Activated CD4-positive, alpha-beta T cell treated with anti-CD3 and anti-CD28 coated beads, Interleukin-2, amount 10 ng/mL, durations not matched to agents 24 days and 14 days (primary cell): ENCODE results near the gene UBE2G2. TPM values are rescaled to one million over a fixed set of nuclear protein-coding genes. Genes with fewer than 3 reads are reported as not detected.

Source experiments
- DNase-seq: peaks from one replicate; pipeline ENCODE4 v3.0.0; 2022
- H3K27ac Mint-ChIP-seq: one replicate; pipeline ENCODE4 v1.8.0; 2022; ENCODE audit warnings: mild to moderate bottlenecking, mixed read lengths
- H3K27me3 Mint-ChIP-seq: one replicate; pipeline ENCODE4 v1.8.0; 2022; ENCODE audit warnings: mixed read lengths
- H3K36me3 Mint-ChIP-seq: one replicate; pipeline ENCODE4 v1.8.0; 2022; ENCODE audit warnings: low read depth, mild to moderate bottlenecking, mixed read lengths
- H3K4me1 Mint-ChIP-seq: one replicate; pipeline ENCODE4 v1.8.0; 2021; ENCODE audit warnings: mixed read lengths
- H3K4me3 Mint-ChIP-seq: one replicate; pipeline ENCODE4 v1.8.0; 2022; ENCODE audit warnings: mild to moderate bottlenecking, moderate library complexity, mixed read lengths
- H3K9me3 Mint-ChIP-seq: one replicate; pipeline ENCODE4 v1.8.0; 2021; ENCODE audit warnings: mixed read lengths
- intact Hi-C: fragments of 100-400 bp; cut with micrococcal nuclease; formaldehyde crosslinking; loops from one replicate; pipeline ENCODE4 v1.15.1; 2023
- total RNA-seq: library from RNA; stranded (reverse); gene quantifications from 2 replicates; pipeline ENCODE4 v1.2.3, GENCODE V29; 2022

Gene UBE2G2
- total RNA-seq, 1 donor from 2014 or later, result 148 TPM

DNA sequence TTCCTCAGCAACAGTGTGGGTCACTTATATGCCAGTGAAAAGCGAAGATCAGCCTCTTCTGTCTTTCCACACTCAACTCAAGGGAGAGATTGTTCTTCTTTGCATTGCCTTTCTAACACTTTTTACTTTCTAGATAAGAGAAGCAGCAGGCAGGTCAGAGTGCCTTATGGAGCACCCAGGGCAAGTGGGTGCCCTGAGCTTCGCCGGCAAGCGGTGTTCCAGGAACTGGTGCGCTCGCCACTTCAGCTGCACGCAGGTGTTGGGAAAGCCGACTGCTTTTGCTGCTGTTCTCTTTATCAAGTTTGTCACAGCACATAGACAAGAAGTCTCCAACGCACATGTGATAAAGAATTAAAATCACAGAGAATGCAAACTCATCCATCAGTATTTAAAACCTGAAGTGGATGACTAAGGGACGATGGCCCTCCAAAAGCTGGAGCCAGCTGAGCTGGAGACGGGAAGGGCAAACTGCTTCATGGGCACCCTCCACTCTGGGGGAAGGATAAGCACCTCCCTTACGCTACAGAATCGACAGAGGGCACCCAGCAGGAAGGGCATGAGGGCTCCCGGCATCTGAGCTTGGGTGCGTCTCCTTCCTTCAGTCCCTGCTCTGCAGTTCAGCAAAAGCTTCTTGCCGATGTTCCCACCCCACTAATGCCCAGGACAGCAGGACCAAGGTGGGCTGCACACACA lies 20.7 kb downstream of the UBE2G2 start:
- H3K4me3 Mint-ChIP-seq, result no peak overlapping the region
- H3K27me3 Mint-ChIP-seq, result no peaks in the 10 kb centered on the region
- H3K36me3 Mint-ChIP-seq, result peaks cover 39% of the 10 kb centered on the region
- no peaks in the 10 kb centered on the region for H3K9me3 Mint-ChIP-seq
- DNase-seq, result no peak
- H3K4me1 Mint-ChIP-seq, result peaks cover 20% of the 10 kb centered on the region
- intact Hi-C loops, result no loop called here
- no peak overlapping the region for H3K27ac Mint-ChIP-seq

DNA sequence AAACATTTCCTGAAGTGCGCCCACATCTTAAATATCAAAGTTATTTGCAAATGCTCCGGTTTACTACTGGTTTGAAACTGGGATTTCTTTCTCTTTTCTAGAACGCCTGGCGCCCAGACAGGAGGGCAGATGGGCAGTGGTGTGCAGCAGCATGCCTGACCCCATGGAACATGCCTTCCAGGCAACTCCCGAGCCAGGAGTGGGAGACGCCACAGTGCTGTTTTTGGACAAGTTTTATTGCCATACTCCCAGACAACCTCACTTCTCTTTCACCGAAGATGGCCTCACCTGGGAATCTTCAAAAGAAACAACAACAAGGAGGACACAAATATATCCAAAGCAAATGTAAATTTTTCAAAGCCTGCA lies 21.5 kb downstream of the UBE2G2 start:
- Mint-ChIP-seq H3K9me3 (no peaks in the 10 kb centered on the region), H3K27me3 (no peaks in the 10 kb centered on the region), H3K4me1 (peaks cover 17% of the 10 kb centered on the region), H3K4me3 (no peak overlapping the region), H3K27ac (no peak overlapping the region), H3K36me3 (peaks cover 41% of the 10 kb centered on the region)
- intact Hi-C loops, result no loop called here
- DNase-seq, result no peak

DNA sequence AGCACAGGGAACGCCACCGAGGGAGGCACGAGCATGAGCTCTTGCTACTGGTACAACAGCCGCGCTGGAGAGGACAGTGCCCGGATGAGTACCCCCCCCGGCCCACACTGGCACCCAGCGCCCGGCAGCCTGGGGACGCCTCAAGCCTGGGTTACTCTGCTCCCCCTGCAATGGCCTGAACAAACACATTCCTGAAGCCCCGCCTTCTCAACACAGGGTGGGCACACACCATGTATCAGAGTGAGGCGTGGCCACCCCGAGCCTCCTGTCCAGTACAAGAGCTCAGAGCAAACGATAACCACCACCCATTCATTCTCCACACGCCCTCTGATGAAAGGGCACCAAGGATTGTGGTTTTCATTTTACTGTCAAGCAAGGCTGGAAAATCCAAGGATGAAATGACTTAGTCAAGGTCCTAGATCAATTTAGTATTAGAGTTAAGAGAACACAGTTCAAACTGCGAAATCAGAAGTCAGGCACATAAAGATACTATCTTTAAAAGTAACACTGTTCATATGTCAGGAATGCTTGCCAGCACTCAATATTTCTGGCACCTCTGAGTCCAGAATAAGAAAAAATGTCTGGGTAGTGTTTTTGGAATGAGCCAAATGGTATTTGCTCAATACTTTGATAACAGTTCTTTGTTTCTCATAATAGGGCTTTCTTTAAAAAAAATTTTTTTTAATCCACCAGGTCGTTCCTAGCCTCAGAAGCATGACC lies 22.0 kb downstream of the UBE2G2 start:
- Mint-ChIP-seq H3K27ac (no peak overlapping the region), H3K4me1 (peaks cover 17% of the 10 kb centered on the region), H3K4me3 (no peak overlapping the region), H3K27me3 (no peaks in the 10 kb centered on the region), H3K9me3 (no peaks in the 10 kb centered on the region), H3K36me3 (peaks cover 46% of the 10 kb centered on the region)
- no peak for DNase-seq
- intact Hi-C loops, result no loop called here

DNA sequence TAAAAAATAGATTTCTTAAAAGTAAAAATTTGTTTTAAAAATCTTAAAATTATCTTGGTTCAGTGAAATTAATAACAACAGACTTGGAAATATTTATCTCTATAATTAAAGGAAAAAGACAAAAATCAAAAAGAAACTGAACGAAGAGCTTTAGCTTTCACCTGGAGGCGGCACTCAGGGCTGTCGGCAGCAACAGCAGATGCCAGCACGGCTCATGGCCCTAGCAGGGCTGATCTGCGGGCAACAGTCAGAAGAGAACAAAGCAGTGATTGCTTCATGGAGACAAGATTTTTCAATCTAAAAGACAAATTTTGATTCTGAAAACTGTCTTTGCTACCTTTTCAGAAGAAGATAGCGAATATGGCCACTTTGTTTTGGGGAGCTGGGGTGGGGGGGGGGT lies 22.6 kb downstream of the UBE2G2 start:
- Mint-ChIP-seq H3K27ac (no peak overlapping the region), H3K4me1 (peaks cover 17% of the 10 kb centered on the region), H3K36me3 (peaks cover 48% of the 10 kb centered on the region), H3K9me3 (no peaks in the 10 kb centered on the region), H3K4me3 (no peak overlapping the region), H3K27me3 (no peaks in the 10 kb centered on the region)
- intact Hi-C loops, result no loop called here
- no peak for DNase-seq

DNA sequence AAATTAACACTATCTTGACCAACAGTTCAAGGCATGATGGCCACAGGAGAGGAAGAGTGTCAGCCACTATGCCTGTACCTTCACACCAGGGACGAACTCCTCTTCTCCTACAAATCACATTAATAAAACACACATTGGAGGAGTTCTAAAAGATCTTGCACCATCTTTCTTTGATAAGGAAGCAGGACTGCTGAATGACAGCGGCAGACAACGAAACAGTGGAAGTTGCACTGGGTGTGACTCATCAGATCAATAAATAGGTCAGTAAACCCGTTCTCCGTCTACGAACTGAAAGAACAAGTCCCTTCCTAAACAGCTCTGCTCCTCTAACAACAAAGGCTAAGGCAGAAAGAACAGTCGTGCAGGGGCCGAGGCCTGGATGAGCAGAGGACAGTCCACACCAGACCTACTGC lies 23.1 kb downstream of the UBE2G2 start:
- Mint-ChIP-seq H3K27ac (no peak overlapping the region), H3K4me1 (peaks cover 17% of the 10 kb centered on the region), H3K27me3 (no peaks in the 10 kb centered on the region), H3K4me3 (no peak overlapping the region), H3K36me3 (peaks cover 47% of the 10 kb centered on the region), H3K9me3 (no peaks in the 10 kb centered on the region)
- no peak for DNase-seq
- intact Hi-C loops, result no loop called here

GRCh38 chr21:44778094-44778493 lies 23.5 kb downstream of the UBE2G2 start:
- intact Hi-C loops, result no loop called here
- Mint-ChIP-seq H3K27me3 (no peaks in the 10 kb centered on the region), H3K9me3 (no peaks in the 10 kb centered on the region), H3K36me3 (peaks cover 47% of the 10 kb centered on the region), H3K4me3 (no peak overlapping the region), H3K27ac (no peak overlapping the region), H3K4me1 (peaks cover 17% of the 10 kb centered on the region)
- DNase-seq, result no peak

DNA sequence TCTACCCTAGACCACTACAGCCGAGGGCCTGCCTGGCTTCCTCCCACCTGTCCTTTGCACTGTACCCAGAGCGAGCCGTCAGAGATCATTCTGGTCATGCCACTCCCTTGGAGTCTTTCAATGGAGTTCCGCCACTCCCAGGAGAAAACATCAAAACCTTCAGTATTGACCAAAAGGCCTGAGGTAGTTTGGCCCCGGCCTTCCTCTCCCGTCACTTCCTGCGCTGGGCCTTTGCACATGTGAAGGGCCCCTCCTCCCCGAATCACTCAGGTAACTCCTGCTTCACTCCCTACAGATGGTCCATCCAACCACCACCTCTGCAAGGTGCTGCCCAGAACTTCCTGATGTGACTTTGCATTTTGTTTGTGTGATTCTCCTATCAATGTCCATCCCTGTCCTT lies 26.6 kb downstream of the UBE2G2 start:
- peaks cover 8% of the 10 kb centered on the region for H3K4me1 Mint-ChIP-seq
- H3K27me3 Mint-ChIP-seq, result no peaks in the 10 kb centered on the region
- H3K36me3 Mint-ChIP-seq, result peaks cover 57% of the 10 kb centered on the region
- H3K4me3 Mint-ChIP-seq, result no peak overlapping the region
- no peaks in the 10 kb centered on the region for H3K9me3 Mint-ChIP-seq
- intact Hi-C loops, result no loop called here
- no peak overlapping the region for H3K27ac Mint-ChIP-seq
- no peak for DNase-seq

- Mint-ChIP-seq H3K27me3 (no peaks in the 10 kb centered on the region), H3K9me3 (no peaks in the 10 kb centered on the region), H3K4me1 (peaks cover 4% of the 10 kb centered on the region), H3K27ac (no peak overlapping the region), H3K36me3 (peaks cover 63% of the 10 kb centered on the region), H3K4me3 (no peak overlapping the region)
- intact Hi-C loops, result no loop called here
- DNase-seq, result no peak
Measured at GRCh38 chr21:44773291-44773932, 28.2 kb downstream of the UBE2G2 start.

- no peak for DNase-seq
Measured at GRCh38 chr21:44771896-44772525, 29.6 kb downstream of the UBE2G2 start.

DNA sequence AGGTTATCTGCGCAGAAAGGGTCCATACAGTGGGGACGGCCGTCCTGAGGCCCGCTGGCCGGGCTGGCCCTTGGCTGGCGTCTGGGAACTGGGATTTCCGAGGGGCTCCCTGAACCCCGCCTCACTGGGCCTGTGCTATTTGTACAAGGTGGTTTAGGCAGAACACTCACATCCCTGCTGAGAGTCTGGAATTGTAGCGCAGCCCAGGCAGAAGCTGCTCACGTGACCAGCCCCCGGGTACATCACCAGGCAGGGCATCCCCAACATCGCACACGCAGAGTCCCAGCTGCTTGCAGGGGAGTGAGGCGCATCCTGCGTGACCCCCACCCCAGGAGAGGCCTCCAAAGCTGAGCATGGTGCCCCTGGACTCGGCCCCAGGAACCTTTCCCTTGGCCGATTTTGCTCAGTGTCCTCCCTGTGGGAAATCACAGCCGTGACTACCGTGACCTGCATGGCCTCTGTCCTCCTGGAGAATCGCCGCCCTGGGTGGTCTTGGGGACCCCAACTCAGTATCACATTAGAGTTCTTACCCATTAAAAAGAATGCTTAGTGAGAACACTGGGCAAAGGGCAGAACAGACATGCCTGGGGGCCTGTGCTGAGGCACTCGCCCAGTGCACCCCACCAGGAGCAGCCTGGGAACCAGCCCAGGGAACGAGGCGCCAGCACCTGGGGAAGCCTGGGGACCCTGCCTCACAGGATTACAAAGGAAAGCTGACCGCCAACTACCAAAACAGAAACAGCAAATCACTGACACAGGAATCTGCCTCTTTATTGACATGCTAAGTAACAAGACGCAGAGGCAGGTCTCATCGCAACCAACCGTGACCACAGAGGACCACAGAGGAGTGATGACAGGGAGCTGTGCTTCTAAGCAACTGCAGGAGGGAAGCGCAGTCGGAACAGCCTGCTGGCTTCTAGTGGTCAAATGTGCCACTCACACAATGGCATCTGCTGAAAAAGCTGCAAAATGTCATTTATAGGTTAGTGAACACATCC lies 33.5 kb downstream of the UBE2G2 start:
- H3K9me3 Mint-ChIP-seq, result no peaks in the 10 kb centered on the region

More at GRCh38 chr21:44771896-44772525, 29.6 kb downstream of the UBE2G2 start:
- Mint-ChIP-seq H3K9me3 (no peaks in the 10 kb centered on the region), H3K4me3 (no peak overlapping the region), H3K4me1 (no peaks in the 10 kb centered on the region), H3K27me3 (no peaks in the 10 kb centered on the region), H3K36me3 (peaks cover 54% of the 10 kb centered on the region), H3K27ac (no peak overlapping the region)
- intact Hi-C loops, result no loop called here

DNA sequence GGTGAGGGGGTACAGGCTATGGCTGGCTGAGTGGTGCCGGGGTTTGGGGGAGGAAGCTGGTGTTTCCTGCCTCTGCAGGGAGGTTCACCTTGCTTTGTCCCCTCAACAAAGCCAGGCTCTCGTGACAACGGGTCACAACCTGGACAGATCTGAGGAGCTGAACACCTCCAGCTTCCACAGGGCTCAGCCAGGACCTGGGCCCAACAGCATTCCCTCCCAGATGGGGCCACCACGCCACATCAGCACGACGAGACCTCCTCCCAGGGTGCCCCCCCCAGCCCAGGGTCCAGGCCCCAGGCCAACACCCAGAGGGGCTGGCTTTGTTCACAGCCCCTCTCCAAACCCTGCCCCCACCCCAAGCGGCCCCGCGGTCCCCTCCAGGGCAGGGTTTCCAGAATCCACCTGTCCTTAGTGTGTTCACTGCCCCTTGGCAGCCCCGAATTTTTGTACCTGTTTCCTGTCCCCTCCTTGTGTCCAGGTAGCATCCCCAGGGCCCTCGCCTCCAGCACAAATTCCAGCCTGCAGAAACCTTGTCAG lies 34.7 kb downstream of the UBE2G2 start:
- Mint-ChIP-seq H3K27me3 (no peaks in the 10 kb centered on the region), H3K4me1 (peaks cover 9% of the 10 kb centered on the region), H3K4me3 (no peak overlapping the region), H3K9me3 (no peaks in the 10 kb centered on the region), H3K27ac (peak overlapping the region; percentile 17), H3K36me3 (peaks cover 23% of the 10 kb centered on the region)
- intact Hi-C loops, result no loop called here
- DNase-seq, result no peak

More for the DNA sequence above, 33.5 kb downstream of the UBE2G2 start:
- H3K27me3 Mint-ChIP-seq, result no peaks in the 10 kb centered on the region
- H3K36me3 Mint-ChIP-seq, result peaks cover 35% of the 10 kb centered on the region
- no peak overlapping the region for H3K27ac Mint-ChIP-seq
- intact Hi-C loops, result no loop called here
- no peak for DNase-seq
- H3K4me1 Mint-ChIP-seq, result peaks cover 9% of the 10 kb centered on the region
- no peak overlapping the region for H3K4me3 Mint-ChIP-seq

GRCh38 chr21:44766014-44766817 lies 35.4 kb downstream of the UBE2G2 start:
- no peak for DNase-seq
- intact Hi-C loops, result no loop called here

More at GRCh38 chr21:44766014-44766817, 35.4 kb downstream of the UBE2G2 start:
- H3K27ac Mint-ChIP-seq, result peak overlapping the region; percentile 74
- no peaks in the 10 kb centered on the region for H3K9me3 Mint-ChIP-seq
- H3K4me3 Mint-ChIP-seq, result no peak overlapping the region
- peaks cover 12% of the 10 kb centered on the region for H3K4me1 Mint-ChIP-seq
- H3K36me3 Mint-ChIP-seq, result peaks cover 20% of the 10 kb centered on the region
- no peaks in the 10 kb centered on the region for H3K27me3 Mint-ChIP-seq
